ENCODE data around the gene FFAR3. TPM values are rescaled to one million over a fixed set of nuclear protein-coding genes. Genes with fewer than 3 reads are reported as not detected.

Gene FFAR3
- total and polyA plus RNA-seq, 2 of the 13 experiments (the other 11 are each of a cell fraction or from before 2014, with no cell fraction given): not detected

DNA sequence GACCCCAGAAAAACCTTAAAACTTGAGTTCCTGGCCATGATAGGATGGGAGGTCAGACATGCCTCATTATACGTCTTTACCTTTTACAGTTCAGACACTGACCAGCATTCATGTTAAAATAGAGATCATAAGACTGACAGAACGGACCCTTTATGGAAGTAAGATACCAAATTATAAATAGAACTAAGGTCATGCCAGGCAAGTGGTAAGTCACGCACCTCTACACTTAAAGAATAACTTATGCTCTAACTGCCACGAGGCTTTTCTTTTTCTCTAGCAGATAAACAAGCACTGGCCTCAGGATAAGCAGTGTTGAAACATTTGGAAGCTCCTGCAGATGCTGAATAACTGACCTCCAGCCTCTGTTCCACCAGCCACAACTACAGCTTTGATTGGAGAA, 41.0 kb downstream of the FFAR3 start (continued):
- TF ChIP-seq, protein P1, sequence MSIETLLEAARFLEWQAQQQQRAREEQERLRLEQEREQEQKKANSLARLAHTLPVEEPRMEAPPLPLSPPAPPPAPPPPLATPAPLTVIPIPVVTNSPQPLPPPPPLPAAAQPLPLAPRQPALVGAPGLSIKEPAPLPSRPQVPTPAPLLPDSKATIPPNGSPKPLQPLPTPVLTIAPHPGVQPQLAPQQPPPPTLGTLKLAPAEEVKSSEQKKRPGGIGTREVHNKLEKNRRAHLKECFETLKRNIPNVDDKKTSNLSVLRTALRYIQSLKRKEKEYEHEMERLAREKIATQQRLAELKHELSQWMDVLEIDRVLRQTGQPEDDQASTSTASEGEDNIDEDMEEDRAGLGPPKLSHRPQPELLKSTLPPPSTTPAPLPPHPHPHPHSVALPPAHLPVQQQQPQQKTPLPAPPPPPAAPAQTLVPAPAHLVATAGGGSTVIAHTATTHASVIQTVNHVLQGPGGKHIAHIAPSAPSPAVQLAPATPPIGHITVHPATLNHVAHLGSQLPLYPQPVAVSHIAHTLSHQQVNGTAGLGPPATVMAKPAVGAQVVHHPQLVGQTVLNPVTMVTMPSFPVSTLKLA (IDR thresholded peaks at IDR 0.05): no peak
- TF ChIP-seq TRIM24 (CRISPR knock-in tag; IDR thresholded peaks at IDR 0.05) (no peak), ZSCAN21 (CRISPR knock-in tag; IDR thresholded peaks at IDR 0.05; ENCODE audit: borderline replicate concordance) (no peak), SOX6 (IDR thresholded peaks at IDR 0.05) (no peak), SOX6 (CRISPR knock-in tag; IDR thresholded peaks at IDR 0.05) (no peak), ZNF225 (CRISPR knock-in tag; IDR thresholded peaks at IDR 0.05) (no peak)
- TF ChIP-seq, protein P2, sequence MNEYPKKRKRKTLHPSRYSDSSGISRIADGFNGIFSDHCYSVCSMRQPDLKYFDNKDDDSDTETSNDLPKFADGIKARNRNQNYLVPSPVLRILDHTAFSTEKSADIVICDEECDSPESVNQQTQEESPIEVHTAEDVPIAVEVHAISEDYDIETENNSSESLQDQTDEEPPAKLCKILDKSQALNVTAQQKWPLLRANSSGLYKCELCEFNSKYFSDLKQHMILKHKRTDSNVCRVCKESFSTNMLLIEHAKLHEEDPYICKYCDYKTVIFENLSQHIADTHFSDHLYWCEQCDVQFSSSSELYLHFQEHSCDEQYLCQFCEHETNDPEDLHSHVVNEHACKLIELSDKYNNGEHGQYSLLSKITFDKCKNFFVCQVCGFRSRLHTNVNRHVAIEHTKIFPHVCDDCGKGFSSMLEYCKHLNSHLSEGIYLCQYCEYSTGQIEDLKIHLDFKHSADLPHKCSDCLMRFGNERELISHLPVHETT (CRISPR knock-in tag; conservative IDR thresholded peaks at IDR 0.05): no peak
- TF ChIP-seq, protein P3, sequence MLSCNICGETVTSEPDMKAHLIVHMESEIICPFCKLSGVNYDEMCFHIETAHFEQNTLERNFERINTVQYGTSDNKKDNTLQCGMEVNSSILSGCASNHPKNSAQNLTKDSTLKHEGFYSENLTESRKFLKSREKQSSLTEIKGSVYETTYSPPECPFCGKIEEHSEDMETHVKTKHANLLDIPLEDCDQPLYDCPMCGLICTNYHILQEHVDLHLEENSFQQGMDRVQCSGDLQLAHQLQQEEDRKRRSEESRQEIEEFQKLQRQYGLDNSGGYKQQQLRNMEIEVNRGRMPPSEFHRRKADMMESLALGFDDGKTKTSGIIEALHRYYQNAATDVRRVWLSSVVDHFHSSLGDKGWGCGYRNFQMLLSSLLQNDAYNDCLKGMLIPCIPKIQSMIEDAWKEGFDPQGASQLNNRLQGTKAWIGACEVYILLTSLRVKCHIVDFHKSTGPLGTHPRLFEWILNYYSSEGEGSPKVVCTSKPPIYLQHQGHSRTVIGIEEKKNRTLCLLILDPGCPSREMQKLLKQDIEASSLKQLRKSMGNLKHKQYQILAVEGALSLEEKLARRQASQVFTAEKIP (CRISPR knock-in tag; IDR thresholded peaks at IDR 0.05; ENCODE audit: borderline replicate concordance): no peak
- TF ChIP-seq, protein P4, sequence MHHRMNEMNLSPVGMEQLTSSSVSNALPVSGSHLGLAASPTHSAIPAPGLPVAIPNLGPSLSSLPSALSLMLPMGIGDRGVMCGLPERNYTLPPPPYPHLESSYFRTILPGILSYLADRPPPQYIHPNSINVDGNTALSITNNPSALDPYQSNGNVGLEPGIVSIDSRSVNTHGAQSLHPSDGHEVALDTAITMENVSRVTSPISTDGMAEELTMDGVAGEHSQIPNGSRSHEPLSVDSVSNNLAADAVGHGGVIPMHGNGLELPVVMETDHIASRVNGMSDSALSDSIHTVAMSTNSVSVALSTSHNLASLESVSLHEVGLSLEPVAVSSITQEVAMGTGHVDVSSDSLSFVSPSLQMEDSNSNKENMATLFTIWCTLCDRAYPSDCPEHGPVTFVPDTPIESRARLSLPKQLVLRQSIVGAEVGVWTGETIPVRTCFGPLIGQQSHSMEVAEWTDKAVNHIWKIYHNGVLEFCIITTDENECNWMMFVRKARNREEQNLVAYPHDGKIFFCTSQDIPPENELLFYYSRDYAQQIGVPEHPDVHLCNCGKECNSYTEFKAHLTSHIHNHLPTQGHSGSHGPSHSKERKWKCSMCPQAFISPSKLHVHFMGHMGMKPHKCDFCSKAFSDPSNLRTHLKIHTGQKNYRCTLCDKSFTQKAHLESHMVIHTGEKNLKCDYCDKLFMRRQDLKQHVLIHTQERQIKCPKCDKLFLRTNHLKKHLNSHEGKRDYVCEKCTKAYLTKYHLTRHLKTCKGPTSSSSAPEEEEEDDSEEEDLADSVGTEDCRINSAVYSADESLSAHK (CRISPR knock-in tag; IDR thresholded peaks at IDR 0.05; ENCODE audit: borderline replicate concordance): no peak
